SH-SY5Y (cell line): ENCODE data around the gene PILRA.

Experiments
- GATA2 ChIP-seq: IDR thresholded peaks from 2 replicates; pipeline ENCODE4 v1.6.1; 2011; ENCODE audit warnings: mild to moderate bottlenecking, low read depth, low read length
- GATA3 ChIP-seq: IDR thresholded peaks from 2 replicates; pipeline ENCODE4 v1.6.1; 2011; ENCODE audit warnings: low read depth, mild to moderate bottlenecking, low read length, moderate library complexity

GRCh38 chr7:100364480-100364879, 8.8 kb upstream of the PILRA start:
- no peak for TF ChIP-seq GATA3
- no peak for TF ChIP-seq GATA2
